AG20443 (cell line): ENCODE data around the gene TMEM222.
"Not testable (repeated sequence)": the region's sequence is repeated elsewhere in the genome, so short reads cannot be mapped to it uniquely, and the experiment has no call there.

Source experiments
- DNase-seq: peaks from one replicate; pipeline ENCODE4 v3.0.0; 2012; ENCODE audit warnings: low spot score, mixed read lengths

The TMEM222 gene

GRCh38 chr1:27321813-27322568, at the start of gene TMEM222:
TMEM222 (plus strand) TSS chr1:27322163; CDS start chr1:27322198, 35 bp downstream.
- DNase-seq, result peak; percentile 99

- no peak for DNase-seq
Observed at GRCh38 chr1:27274204-27274603, 47.8 kb upstream of the TMEM222 start.

GRCh38 chr1:27275696-27276095, 46.3 kb upstream of the TMEM222 start:
- DNase-seq, result no peak

- peak; percentile 88 for DNase-seq
Observed at GRCh38 chr1:27284425-27285273, 37.3 kb upstream of the TMEM222 start.

GRCh38 chr1:27285274-27285660, 36.7 kb upstream of the TMEM222 start:
- no peak for DNase-seq

GRCh38 chr1:27285821-27286220, 36.1 kb upstream of the TMEM222 start:
- DNase-seq, result not testable (repeated sequence)

GRCh38 chr1:27289125-27289524, 32.8 kb upstream of the TMEM222 start:
- DNase-seq, result not testable (repeated sequence)

GRCh38 chr1:27290581-27290980, 31.4 kb upstream of the TMEM222 start:
- DNase-seq, result no peak

GRCh38 chr1:27292106-27292505, 29.9 kb upstream of the TMEM222 start:
- peak; percentile 52 for DNase-seq

- DNase-seq, result no peak
Observed at GRCh38 chr1:27293915-27294314, 28.0 kb upstream of the TMEM222 start.

- DNase-seq, result peak; percentile 83
Observed at GRCh38 chr1:27296773-27297291, 25.1 kb upstream of the TMEM222 start.

GRCh38 chr1:27297903-27298302, 24.1 kb upstream of the TMEM222 start:
- DNase-seq, result no peak

GRCh38 chr1:27298632-27299384, 23.2 kb upstream of the TMEM222 start:
- DNase-seq, result peak; percentile 25

GRCh38 chr1:27299385-27300271, 22.3 kb upstream of the TMEM222 start:
- peak; percentile 96 for DNase-seq

GRCh38 chr1:27300341-27301051, 21.5 kb upstream of the TMEM222 start:
- peak; percentile 92 for DNase-seq

- DNase-seq, result no peak
Observed at GRCh38 chr1:27301052-27301422, 20.9 kb upstream of the TMEM222 start.

GRCh38 chr1:27301582-27302199, 20.3 kb upstream of the TMEM222 start:
- no peak for DNase-seq

- DNase-seq, result no peak
Observed at GRCh38 chr1:27302612-27303011, 19.4 kb upstream of the TMEM222 start.

GRCh38 chr1:27303509-27303908, 18.5 kb upstream of the TMEM222 start:
- no peak for DNase-seq

- no peak for DNase-seq
Observed at GRCh38 chr1:27306071-27306470, 15.9 kb upstream of the TMEM222 start.
